ENCODE data around the gene EIF5A2.

Gene EIF5A2

DNA sequence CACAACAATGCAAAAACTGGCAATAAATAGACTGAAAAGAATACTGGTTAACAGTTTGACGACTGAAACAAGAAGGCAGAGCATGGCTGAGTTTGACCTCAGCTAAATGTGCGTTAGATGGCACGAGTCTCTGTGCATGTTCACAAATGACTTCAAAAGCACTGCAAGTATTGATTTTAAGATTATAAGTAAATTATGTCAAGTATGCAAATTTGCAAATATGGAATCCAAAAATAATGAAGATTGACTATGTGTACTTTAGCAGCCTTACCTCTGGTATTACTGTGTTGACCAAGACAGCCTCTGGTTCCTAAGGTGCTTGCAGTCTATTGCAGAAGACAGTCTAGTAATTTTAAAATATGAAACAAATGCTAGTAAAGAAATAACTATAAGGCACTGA is 2.6 kb upstream of the EIF5A2 start:
- Histone ChIP-seq H3K4me3 (ENCODE audit: low read length) (no peak overlapping the region), H3K27ac (ENCODE audit: low read length) (no peak overlapping the region), H3K9ac (ENCODE audit: low read length) (no peak overlapping the region), H3F3A (ENCODE audit: insufficient read depth, low read length) (peaks cover 8% of the 10 kb centered on the region; the same call in 1 of the 2 replicates), H3K4me1 (ENCODE audit: low read length) (0 out of 2 replicates have a peak, but pooled peaks cover 7% of the 10 kb centered on the region), H2AFZ (ENCODE audit: low read length) (no peak overlapping the region), H3K36me3 (replicated peaks; ENCODE audit: insufficient read depth, low read length) (no peaks in the 10 kb centered on the region), H4K20me1 (ENCODE audit: insufficient read depth, low read length) (no peaks in the 10 kb centered on the region), H3K79me2 (ENCODE audit: low read length) (no peaks in the 10 kb centered on the region), H3K9me3 (replicated peaks; ENCODE audit: insufficient read depth, low read length) (no peaks in the 10 kb centered on the region), H3K4me2 (ENCODE audit: low read depth, low read length) (no peak overlapping the region), H3K9me2 (replicated peaks; ENCODE audit: insufficient read depth, low read length) (no peaks in the 10 kb centered on the region), H3K27me3 (replicated peaks; ENCODE audit: insufficient read depth, low read length) (no peaks in the 10 kb centered on the region)
- TF ChIP-seq EZH2 (optimal IDR thresholded peaks at IDR 0.05; ENCODE audit: low read depth, low read length) (no peak), EZH2phosphoT487 (IDR thresholded peaks at IDR 0.05; ENCODE audit: low read length) (no peak)
- no peak for DNase-seq

DNA sequence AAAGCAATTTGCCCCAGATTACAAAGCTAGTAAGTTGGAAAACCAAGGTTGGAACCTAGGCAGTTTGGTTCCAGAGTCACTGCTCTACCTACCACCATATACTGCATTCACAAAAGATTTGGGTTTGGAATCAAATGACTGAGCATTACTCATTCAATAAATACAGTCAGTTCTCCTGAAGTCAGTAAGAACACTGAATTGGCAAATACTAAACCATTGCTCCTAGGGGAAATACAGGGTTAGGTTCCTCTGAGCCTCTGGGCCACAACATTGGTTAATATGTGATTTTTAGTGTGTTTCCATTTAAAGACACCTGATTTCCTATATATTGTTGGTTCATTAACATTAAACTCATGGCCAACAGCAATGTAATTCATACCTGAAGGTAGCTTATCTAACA is 2.1 kb upstream of the EIF5A2 start:
- no peaks in the 10 kb centered on the region for H4K20me1 ChIP-seq (ENCODE audit: insufficient read depth, low read length)
- peaks cover 8% of the 10 kb centered on the region; the same call in 1 of the 2 replicates for H3F3A ChIP-seq (ENCODE audit: insufficient read depth, low read length)
- no peaks in the 10 kb centered on the region for H3K36me3 ChIP-seq (replicated peaks; ENCODE audit: insufficient read depth, low read length)
- TF ChIP-seq EZH2phosphoT487 (IDR thresholded peaks at IDR 0.05; ENCODE audit: low read length) (no peak), EZH2 (optimal IDR thresholded peaks at IDR 0.05; ENCODE audit: low read depth, low read length) (no peak)
- TF ChIP-seq, protein P1, sequence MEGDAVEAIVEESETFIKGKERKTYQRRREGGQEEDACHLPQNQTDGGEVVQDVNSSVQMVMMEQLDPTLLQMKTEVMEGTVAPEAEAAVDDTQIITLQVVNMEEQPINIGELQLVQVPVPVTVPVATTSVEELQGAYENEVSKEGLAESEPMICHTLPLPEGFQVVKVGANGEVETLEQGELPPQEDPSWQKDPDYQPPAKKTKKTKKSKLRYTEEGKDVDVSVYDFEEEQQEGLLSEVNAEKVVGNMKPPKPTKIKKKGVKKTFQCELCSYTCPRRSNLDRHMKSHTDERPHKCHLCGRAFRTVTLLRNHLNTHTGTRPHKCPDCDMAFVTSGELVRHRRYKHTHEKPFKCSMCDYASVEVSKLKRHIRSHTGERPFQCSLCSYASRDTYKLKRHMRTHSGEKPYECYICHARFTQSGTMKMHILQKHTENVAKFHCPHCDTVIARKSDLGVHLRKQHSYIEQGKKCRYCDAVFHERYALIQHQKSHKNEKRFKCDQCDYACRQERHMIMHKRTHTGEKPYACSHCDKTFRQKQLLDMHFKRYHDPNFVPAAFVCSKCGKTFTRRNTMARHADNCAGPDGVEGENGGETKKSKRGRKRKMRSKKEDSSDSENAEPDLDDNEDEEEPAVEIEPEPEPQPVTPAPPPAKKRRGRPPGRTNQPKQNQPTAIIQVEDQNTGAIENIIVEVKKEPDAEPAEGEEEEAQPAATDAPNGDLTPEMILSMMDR (IDR thresholded peaks at IDR 0.05; ENCODE audit: low read length), result no peak
- H3K4me3 ChIP-seq (ENCODE audit: low read length), result no peak overlapping the region
- no peaks in the 10 kb centered on the region for H3K27me3 ChIP-seq (replicated peaks; ENCODE audit: insufficient read depth, low read length)
- no peaks in the 10 kb centered on the region for H3K9me3 ChIP-seq (replicated peaks; ENCODE audit: insufficient read depth, low read length)
- no peak overlapping the region for H3K4me2 ChIP-seq (ENCODE audit: low read depth, low read length)
- H3K9ac ChIP-seq (ENCODE audit: low read length), result no peak overlapping the region
- no peak overlapping the region for H2AFZ ChIP-seq (ENCODE audit: low read length)
- no peak for DNase-seq
- H3K27ac ChIP-seq (ENCODE audit: low read length), result no peak overlapping the region
- no peaks in the 10 kb centered on the region for H3K79me2 ChIP-seq (ENCODE audit: low read length)
- H3K4me1 ChIP-seq (ENCODE audit: low read length), result 0 out of 2 replicates have a peak, but pooled peaks cover 7% of the 10 kb centered on the region
- H3K9me2 ChIP-seq (replicated peaks; ENCODE audit: insufficient read depth, low read length), result no peaks in the 10 kb centered on the region

DNA sequence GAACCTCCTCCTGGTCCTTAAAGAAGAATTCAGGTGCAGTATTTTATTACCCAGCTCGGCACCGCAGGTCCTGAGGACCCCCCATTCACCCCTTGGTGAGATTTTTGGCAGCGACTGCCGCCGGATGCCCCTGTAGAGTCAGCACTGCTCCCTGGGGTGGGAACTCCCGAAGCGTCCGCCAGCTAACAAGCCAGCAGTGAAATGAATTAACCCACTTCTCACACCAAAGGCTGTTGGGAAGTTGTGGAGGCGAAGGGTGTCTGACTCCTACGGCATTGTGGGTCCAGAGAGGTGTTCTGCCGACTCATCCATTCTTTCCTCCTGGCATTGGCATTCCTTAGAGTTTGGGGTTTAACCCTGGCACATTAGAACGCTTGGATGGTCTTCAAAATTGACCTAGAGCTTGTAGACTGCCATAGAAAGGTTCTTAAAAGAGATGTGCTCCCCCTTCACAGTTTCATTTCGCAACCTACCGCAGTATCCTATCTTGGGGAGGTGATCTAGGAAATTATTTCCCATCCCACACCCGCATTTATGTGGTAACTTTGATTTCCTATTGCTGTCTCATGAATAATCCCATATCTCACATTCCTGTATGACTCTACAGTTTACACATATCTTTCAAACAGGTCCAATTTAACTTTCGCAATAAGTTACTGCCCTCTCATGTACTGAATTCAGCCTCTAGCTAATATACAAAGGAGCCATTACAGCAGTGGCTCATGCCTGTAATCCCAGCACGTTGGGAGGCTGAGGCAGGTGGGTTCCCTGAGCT is 879 bp upstream of the EIF5A2 start:
- Histone ChIP-seq H3K4me2 (ENCODE audit: low read depth, low read length) (no peak overlapping the region), H3K9me3 (replicated peaks; ENCODE audit: insufficient read depth, low read length) (no peaks in the 10 kb centered on the region), H3K9ac (ENCODE audit: low read length) (no peak overlapping the region), H3K4me1 (ENCODE audit: low read length) (0 out of 2 replicates have a peak, but pooled peaks cover 7% of the 10 kb centered on the region), H3F3A (ENCODE audit: insufficient read depth, low read length) (peaks cover 8% of the 10 kb centered on the region; the same call in 1 of the 2 replicates), H4K20me1 (ENCODE audit: insufficient read depth, low read length) (no peaks in the 10 kb centered on the region), H3K4me3 (ENCODE audit: low read length) (no peak overlapping the region), H2AFZ (ENCODE audit: low read length) (peak overlapping the region; percentile 76), H3K36me3 (replicated peaks; ENCODE audit: insufficient read depth, low read length) (no peaks in the 10 kb centered on the region), H3K27ac (ENCODE audit: low read length) (no peak overlapping the region), H3K9me2 (replicated peaks; ENCODE audit: insufficient read depth, low read length) (no peaks in the 10 kb centered on the region), H3K79me2 (ENCODE audit: low read length) (no peaks in the 10 kb centered on the region), H3K27me3 (replicated peaks; ENCODE audit: insufficient read depth, low read length) (no peaks in the 10 kb centered on the region)
- DNase-seq, result no peak
- no peak for TF ChIP-seq EZH2phosphoT487 (IDR thresholded peaks at IDR 0.05; ENCODE audit: low read length)
- TF ChIP-seq, protein P1 (IDR thresholded peaks at IDR 0.05; ENCODE audit: low read length), result no peak
- TF ChIP-seq EZH2 (optimal IDR thresholded peaks at IDR 0.05; ENCODE audit: low read depth, low read length), result no peak
